Femur (tissue), 1 donor: ENCODE measurements around the gene GPR171.

Experiments
- DNase-seq: peaks from one replicate; pipeline ENCODE4 v3.0.0-alpha.2; 2017

GPR171 gene

GRCh38 chr3:151174351-151174750 is 28.7 kb downstream of the GPR171 start:
- DNase-seq, result no peak

- DNase-seq, result peak; percentile 38
Observed at GRCh38 chr3:151171145-151171757, 31.8 kb downstream of the GPR171 start.

GRCh38 chr3:151169948-151170679 is 32.9 kb downstream of the GPR171 start:
- DNase-seq, result peak; percentile 70

GRCh38 chr3:151169262-151169947 is 33.6 kb downstream of the GPR171 start:
- no peak for DNase-seq

- DNase-seq, result peak; percentile 66
Observed at GRCh38 chr3:151168269-151169094, 34.5 kb downstream of the GPR171 start.

GRCh38 chr3:151166161-151166560 is 36.9 kb downstream of the GPR171 start:
- DNase-seq, result no peak

GRCh38 chr3:151165226-151165625 is 37.8 kb downstream of the GPR171 start:
- no peak for DNase-seq

- no peak for DNase-seq
Observed at GRCh38 chr3:151159806-151160205, 43.2 kb downstream of the GPR171 start.

- no peak for DNase-seq
Observed at GRCh38 chr3:151156618-151157216, 46.3 kb downstream of the GPR171 start.

- DNase-seq, result no peak
Observed at GRCh38 chr3:151155409-151156128, 47.4 kb downstream of the GPR171 start.

- no peak for DNase-seq
Observed at GRCh38 chr3:151154566-151154965, 48.5 kb downstream of the GPR171 start.

- DNase-seq, result no peak
Observed at GRCh38 chr3:151152455-151153079, 50.4 kb downstream of the GPR171 start.
